ENCODE data around the gene PLA2G4A. TPM values are rescaled to one million over a fixed set of nuclear protein-coding genes. Genes with fewer than 3 reads are reported as not detected.

The PLA2G4A gene
- polyA plus RNA-seq, 1 donor (not counting 4 experiments of a cell fraction or from before 2014, with no cell fraction given): 29.2 TPM

- H3K36me3 ChIP-seq (ENCODE audit: control insufficient read depth in 2 of 2, extremely low read depth in 1 of 2, insufficient read depth in 2 of 2, low read length in 2 of 2): no peaks in the 10 kb centered on the region
- H3K9me1 ChIP-seq (ENCODE audit: control insufficient read depth, extremely low read depth, insufficient read depth, low read length): no peaks in the 10 kb centered on the region
- no peaks in the 10 kb centered on the region for H3K79me2 ChIP-seq (ENCODE audit: control insufficient read depth, insufficient read depth, low read length)
- H3K4me1 ChIP-seq (ENCODE audit: control insufficient read depth, extremely low read depth, insufficient read depth, low read length): no peaks in the 10 kb centered on the region
- no peak overlapping the region for H3K4me2 ChIP-seq (ENCODE audit: control insufficient read depth, extremely low read depth, insufficient read depth, low read depth, low read length)
- H3K4me3 ChIP-seq (ENCODE audit: control insufficient read depth in 2 of 3, extremely low read depth in 1 of 3, insufficient read depth in 2 of 3, low read depth in 1 of 3, low read length in 3 of 3): no peak overlapping the region
- H2AFZ ChIP-seq (ENCODE audit: control insufficient read depth, low read length): no peak overlapping the region
- H3K9me3 ChIP-seq (ENCODE audit: control insufficient read depth, low read depth, low read length): no peaks in the 10 kb centered on the region
- DNase-seq (ENCODE audit: low read depth, low spot score) (no peak), FAIRE-seq (no peak)
- no peak overlapping the region for H3K9ac ChIP-seq (ENCODE audit: control insufficient read depth, extremely low read depth, insufficient read depth, low read length)
- dilution Hi-C loops (cut with MboI; ENCODE audit: extremely low pct_ligation_motif_present, low sequenced_read_pairs): no loop called here
- no peaks in the 10 kb centered on the region for H4K20me1 ChIP-seq (ENCODE audit: control insufficient read depth, extremely low read depth, insufficient read depth, low read length)
- H3K27ac ChIP-seq (ENCODE audit: control insufficient read depth, insufficient read depth, low read length): no peak overlapping the region
- H3K27me3 ChIP-seq (ENCODE audit: control insufficient read depth, extremely low read depth, insufficient read depth, low read length): no peaks in the 10 kb centered on the region
- TF ChIP-seq CTCF (optimal IDR thresholded peaks at IDR 0.05 in 1 of 3, IDR thresholded peaks at IDR 0.05 in 1 of 3, conservative IDR thresholded peaks at IDR 0.05 in 1 of 3; ENCODE audit: extremely low read depth in 1 of 3, insufficient read depth in 2 of 3, low read length in 3 of 3): no peak
- no peak for TF ChIP-seq EZH2 (IDR thresholded peaks at IDR 0.05; ENCODE audit: low read length)
These were observed 35.2 kb upstream of the PLA2G4A start for GRCh38 chr1:186793582-186793927.

GRCh38 chr1:186798960-186799688, 29.6 kb upstream of the PLA2G4A start:
- Histone ChIP-seq H3K4me1 (ENCODE audit: control insufficient read depth, extremely low read depth, insufficient read depth, low read length) (no peaks in the 10 kb centered on the region), H3K4me3 (ENCODE audit: control insufficient read depth in 2 of 3, extremely low read depth in 1 of 3, insufficient read depth in 2 of 3, low read depth in 1 of 3, low read length in 3 of 3) (no peak overlapping the region), H2AFZ (ENCODE audit: control insufficient read depth, low read length) (no peak overlapping the region), H3K36me3 (ENCODE audit: control insufficient read depth in 2 of 2, extremely low read depth in 1 of 2, insufficient read depth in 2 of 2, low read length in 2 of 2) (no peaks in the 10 kb centered on the region), H3K4me2 (ENCODE audit: control insufficient read depth, extremely low read depth, insufficient read depth, low read depth, low read length) (no peak overlapping the region), H3K9me3 (ENCODE audit: control insufficient read depth, low read depth, low read length) (no peaks in the 10 kb centered on the region), H3K27me3 (ENCODE audit: control insufficient read depth, extremely low read depth, insufficient read depth, low read length) (no peaks in the 10 kb centered on the region), H4K20me1 (ENCODE audit: control insufficient read depth, extremely low read depth, insufficient read depth, low read length) (no peaks in the 10 kb centered on the region), H3K9ac (ENCODE audit: control insufficient read depth, extremely low read depth, insufficient read depth, low read length) (no peak overlapping the region), H3K79me2 (ENCODE audit: control insufficient read depth, insufficient read depth, low read length) (no peaks in the 10 kb centered on the region), H3K27ac (ENCODE audit: control insufficient read depth, insufficient read depth, low read length) (no peak overlapping the region), H3K9me1 (ENCODE audit: control insufficient read depth, extremely low read depth, insufficient read depth, low read length) (no peaks in the 10 kb centered on the region)
- DNase-seq (ENCODE audit: low read depth, low spot score) (no peak), FAIRE-seq (no peak)
- dilution Hi-C loops (cut with MboI; ENCODE audit: extremely low pct_ligation_motif_present, low sequenced_read_pairs): no loop called here
- TF ChIP-seq CTCF (optimal IDR thresholded peaks at IDR 0.05 in 1 of 3, IDR thresholded peaks at IDR 0.05 in 1 of 3, conservative IDR thresholded peaks at IDR 0.05 in 1 of 3; ENCODE audit: extremely low read depth in 1 of 3, insufficient read depth in 2 of 3, low read length in 3 of 3): no peak

Data from keratinocyte (primary cell).